CD1c-positive myeloid dendritic cell (primary cell): Measurements from ENCODE around the gene PLCG1.

Experiments
- DNase-seq: peaks from one replicate; pipeline ENCODE4 v3.0.0-alpha.2; 2016; ENCODE audit errors: extremely low spot score

PLCG1 gene

DNA sequence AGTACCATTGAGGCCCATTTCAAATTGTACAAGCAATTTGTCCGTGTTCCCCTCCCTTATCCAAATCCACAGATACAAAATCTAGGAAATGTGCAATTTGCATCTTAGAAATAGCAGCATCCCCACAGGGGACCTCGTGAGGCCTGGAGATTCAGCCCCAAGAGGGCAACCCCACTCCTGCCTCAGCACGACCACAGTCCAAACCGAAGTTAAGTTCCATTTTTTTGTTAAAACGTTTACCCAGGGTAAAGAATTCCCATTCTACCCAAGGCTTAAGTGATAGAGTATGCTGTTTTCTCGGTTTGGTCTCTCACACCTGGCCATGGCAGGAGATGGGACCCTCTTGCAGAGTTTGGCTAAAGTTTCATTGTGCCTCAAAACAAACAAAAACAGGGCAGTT lies 41.2 kb downstream of the PLCG1 start:
- DNase-seq, result no peak

DNA sequence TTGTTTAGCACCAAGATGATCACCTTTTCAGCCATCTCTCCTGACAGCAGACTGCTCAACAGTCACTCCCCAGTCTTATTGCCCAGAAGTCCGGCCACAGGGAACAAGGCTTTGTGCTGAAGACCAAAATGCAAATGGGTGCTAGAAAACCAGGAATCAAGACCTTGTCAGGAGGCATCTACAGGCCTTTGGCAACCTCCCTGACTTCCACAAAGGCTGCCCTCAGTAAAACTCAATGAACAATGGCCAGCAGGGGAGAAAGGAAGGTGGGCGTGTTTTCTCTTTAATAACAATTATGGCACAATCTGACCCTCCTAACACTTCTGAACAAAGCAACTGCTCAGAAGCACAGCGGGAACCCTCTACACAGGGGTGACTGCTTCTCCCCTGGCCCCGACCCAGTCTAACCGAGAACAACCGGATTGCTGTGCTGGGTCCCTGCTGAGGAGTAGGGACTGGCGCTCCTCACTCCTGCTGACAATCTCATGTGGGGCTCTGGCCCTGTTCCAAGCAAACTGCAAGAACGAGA lies 41.6 kb downstream of the PLCG1 start:
- DNase-seq, result no peak

DNA sequence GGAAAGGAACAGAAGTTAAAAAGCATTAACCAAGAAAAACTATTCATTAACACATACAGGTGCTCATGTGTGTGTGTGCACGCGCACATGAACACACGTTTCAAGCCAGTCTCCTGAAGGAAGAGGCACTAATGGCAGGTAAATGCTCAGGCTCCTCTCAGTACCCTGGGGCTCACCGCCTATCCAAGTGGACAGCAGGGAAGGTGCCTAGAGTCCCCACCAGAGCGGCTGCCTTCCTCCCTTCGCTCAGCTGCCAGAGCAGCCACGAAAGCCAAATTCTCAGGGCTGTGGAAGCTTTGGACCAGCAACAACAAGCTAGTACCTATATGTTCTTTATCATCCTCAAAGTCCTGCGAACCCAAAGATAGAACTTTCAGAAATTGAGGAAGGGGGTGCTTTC lies 42.6 kb downstream of the PLCG1 start:
- no peak for DNase-seq

DNA sequence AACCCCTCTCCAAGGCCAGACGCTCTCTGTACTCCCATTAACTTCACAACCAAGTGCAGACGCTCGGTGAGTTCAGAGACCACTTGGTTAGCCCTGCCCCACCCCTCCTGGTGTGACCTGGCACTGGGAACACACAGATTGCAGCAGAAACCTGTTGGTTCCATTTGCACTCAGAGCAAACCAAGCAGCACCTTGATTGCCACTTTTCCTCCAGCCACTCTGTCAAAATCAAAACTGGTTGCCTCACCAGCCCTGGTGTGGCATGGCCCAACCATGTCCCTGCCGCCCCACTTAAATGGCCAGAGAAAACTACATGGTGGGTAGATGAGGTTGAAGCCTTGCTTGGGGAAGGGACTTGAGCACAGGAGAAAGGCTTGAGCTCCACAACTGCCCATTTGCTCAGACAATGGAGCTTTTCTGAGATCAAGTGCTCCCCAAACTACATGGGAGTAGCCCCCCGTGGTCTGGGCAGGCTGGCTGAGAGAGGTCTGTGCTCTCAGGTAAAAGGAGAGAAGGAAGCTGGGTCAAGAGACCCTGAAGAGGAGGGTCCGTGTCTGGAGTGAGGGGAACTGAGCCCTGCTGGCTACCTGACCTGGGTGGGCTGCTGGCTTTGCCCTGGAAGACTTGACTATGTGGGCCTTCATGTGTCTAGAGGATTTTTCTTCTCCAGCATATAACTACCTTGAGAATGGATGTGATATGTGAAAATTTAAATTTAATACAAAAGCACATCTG lies 43.4 kb downstream of the PLCG1 start:
- no peak for DNase-seq

DNA sequence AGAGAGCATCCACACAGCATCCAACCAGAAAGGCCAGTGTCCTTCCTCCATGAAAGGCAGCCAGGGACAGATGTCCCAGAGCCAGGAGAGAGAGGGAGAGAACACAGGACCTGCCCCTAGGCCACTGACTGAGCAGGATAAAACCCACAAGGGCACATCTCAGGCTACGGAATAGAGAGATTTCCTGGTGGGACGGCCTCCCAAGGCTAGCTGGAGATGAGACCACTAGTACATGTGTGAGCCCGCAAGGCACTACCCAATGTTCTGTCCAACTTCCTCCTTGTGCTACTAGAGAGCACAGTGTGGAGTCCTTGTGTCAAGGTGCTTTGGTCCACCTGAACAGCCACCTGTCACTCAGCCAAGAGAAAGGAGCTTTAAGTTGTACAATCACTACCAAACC lies 44.2 kb downstream of the PLCG1 start:
- DNase-seq, result no peak

DNA sequence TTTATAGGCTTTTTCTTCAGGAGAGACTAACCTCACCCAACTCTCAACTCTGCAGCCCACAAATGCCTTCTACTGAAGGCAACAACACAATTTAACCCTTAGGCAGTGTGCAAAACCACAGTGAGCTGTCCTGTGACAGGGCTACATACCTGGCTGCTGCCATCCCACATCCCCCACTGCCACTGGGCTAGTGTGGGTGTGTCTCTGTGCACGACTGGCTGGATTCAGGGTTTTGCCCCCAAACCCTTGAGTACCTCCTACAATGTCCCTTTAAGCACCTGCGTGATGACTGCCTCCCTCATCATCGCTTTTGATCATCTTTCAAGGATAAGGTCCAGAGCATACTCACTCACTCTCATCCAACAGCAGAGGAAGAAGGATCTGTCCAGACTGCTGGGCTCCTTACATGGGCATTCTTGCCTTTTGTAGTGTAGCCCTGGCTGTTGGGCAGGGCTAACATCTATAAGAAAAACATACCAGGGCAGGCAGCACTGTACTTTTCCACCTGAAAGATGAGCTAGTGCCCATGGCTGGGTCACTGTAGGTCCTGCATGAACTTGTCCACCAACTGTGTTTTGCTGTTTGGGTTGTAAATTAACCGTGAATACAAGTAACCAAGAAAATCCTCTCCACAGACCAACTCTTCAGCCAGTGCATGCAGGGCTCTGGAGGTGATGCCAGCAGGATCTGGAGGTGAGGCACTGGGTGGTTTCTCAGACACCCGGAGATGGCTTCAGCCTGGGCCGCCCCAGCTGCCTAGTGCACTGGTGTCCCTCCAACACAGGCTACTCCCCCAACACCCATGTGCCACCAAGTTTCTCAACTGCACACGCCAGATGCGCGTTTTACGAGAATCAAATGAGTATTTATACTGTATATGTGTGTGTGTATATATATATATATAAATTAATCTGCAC lies 45.2 kb downstream of the PLCG1 start:
- DNase-seq, result no peak

DNA sequence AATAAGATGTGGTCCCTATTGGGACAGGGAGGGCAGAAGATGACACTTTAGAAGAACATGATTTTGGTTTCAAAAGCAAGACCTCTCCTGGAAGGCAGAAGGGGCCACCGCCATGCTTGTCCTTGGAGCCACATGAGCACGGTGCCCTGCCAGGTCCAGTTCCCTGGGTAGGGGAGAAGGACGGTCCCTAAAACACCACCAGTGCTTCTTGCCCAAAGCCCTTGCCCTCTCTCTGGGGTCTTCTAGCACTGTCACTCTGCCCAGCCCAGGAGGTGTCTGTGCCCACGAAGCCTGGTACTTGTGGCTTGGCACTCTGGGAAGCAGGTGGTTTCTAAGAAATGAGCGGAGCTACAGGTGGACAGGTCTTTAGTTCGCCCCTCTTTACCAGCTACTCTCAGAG lies 46.0 kb downstream of the PLCG1 start:
- no peak for DNase-seq

DNA sequence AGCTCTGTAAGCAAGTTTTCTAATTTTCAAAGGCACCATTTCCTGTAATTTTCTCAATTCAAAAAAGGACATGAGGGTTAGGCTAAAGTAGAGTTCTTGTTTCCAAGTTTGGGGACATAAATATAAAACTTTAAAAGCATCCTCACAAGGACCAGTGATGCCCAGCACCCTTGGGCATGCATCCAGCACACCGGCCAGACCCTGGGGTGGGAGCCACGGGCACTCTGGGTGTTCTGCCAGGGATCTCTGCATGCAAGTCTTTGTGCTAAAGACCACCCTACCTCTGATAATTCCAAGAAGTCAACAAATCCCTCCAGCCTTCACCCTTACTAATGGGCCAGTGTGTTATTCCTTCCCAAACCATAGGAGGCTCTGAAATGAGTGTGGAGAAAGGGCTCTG lies 46.5 kb downstream of the PLCG1 start:
- no peak for DNase-seq

DNA sequence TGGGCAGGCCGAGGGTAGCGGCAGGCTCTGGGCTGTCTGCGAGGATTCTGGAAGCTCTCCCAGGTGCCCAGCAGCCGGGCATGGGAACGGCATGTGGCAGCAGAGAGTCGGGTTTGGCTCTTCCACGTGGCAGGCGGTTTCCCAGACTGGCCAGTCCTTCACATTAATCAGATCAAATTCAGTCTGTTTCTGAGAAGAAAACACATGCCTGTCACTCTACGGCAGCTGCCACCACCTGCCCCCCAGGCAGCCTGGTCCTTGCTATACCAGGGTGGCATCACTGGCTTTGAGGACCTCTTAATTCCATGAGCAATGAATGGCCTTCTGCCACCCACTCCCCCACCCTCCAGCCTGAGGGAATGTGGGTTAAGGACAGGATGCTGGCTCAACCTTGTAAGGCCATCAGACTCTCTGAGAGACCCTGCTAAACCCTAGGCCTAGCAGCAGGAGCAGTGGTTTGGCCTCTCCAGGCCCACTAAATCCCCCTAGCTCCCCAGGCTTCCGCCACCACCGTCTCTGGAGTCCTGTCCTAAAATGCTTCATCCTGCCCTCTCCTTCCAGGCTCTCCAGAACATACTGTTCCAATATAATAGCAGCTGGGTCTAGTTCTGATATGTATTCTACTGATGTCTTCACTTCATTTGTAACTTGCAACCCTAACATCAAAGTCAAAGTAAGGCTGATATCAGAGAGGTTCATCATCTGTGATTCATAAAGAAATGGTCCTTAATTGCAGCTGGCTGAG lies 47.8 kb downstream of the PLCG1 start:
- no peak for DNase-seq

DNA sequence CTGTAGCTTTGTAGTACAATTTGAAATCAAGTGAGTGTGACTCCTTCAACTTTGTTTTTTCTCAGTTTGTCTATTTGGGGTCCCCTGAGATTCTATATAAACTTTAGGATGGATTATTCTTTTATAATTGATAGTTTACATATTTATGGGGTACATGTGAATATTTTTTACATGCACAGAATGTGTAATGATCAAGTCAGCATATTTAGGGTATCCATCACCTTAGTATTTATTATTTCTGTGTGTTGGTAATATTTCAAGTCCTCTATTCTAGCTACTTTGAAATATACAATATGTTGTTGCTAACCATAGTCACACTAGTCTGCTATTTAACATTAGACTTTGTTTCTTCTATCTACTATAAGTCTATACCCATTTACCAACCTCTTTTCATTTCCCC lies 50.3 kb downstream of the PLCG1 start:
- DNase-seq, result no peak

DNA sequence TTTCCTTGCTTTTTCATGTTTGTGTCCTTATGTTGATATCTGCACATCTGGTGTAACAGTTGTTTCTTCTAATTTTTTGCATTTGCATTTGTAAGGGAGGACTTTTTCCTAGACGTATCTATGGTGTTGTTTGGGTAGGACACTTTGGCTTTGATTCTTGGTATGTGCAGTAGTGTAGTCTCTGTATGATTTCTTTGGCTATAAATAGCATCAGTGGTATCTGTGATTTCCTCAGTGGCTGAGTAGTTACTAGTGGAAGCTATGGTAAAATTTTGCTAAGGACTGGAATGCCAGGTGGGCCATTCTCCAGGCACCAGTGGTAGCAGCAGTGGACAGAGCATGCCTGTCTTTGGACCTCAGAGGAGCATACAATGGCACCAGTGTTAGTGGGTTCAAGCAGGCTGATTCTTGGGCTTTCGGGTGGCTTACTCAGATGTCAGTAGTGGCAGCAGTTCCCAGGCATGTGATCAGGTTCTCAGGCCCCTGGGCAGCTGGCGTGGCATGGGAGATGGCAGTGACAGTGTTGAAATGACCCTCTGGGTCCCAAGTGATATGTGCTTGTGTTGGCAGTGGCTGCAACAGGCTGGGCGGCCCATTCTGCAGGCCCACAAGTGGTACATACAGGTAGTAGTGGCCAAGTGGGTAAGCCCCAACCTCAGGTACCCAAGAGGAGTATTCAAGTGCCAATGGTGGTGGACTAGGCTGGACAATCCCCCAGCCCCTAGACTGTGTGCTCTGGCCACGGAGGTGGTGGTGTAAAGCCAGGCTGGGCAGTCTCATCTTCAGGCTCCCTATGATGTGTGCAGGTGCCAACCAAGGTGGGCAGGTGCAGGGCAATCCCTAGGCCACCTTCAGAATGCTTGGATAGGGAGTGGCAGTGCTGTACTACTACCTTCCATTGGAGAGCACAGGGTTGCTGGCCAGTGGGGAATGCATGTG lies 54.5 kb downstream of the PLCG1 start:
- no peak for DNase-seq

DNA sequence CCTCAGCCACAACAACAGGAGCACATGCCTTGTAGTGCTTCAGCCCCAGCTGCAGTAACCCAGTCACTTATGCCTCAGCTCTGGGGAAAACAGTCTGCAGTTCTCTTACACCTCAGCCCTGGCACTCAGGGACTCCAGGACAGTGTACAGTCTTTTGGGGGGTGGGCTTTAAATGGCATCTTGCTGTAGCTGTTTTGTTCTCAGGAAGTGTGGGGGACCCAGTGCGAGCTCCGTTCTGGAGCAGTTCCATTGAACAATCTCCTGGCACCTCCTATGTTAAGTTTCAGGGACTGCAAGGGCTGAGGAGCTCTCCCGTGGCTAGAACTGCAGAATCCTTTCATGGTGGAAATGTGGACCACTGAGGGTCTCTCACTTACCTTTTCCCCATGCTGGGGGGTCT lies 55.2 kb downstream of the PLCG1 start:
- no peak for DNase-seq

DNA sequence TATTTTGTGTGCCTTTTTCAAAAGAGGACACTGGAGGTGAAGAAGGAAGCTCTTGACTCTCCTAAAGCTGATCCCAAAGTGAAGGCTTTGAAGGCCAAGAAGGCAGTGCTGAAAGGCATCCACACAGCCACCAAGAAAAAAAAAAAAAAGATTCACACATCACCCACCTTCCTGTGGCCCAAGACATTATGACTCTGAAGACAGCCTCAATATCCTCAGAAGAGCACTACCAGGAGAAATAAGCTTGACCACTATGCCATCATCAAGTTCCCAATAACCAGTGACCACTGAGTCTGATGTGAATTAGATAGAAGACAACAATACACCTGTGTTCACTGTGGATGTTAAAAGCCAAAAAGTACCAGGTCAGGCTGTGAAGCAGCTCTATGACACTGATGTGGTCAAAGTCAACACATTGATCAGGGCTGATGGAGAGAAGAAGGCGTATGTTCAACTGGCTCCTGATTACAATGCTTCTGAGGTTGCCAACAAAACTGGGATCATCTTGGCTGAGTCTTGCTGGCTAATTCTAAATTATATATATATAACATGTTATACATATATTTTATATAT lies 59.4 kb downstream of the PLCG1 start:
- DNase-seq, result no peak

DNA sequence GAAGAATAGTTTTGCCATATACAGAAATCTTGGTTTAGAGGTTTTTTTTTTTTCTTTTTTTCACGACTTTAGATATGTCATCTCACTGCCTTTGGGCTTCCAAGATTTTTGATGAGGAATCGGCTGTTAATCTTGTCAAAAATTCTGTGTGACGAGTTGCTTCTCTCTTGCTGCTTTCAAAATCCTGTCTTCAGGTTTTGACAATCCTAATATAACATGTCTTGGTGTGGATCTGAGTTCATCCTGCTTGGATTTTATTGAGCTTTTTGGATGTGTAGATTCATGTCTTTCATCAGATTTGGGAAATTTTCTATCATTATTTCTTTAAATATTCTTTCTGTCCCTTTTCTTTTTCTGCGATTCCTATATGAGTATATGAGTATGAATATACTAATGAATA lies 61.1 kb downstream of the PLCG1 start:
- DNase-seq, result no peak

DNA sequence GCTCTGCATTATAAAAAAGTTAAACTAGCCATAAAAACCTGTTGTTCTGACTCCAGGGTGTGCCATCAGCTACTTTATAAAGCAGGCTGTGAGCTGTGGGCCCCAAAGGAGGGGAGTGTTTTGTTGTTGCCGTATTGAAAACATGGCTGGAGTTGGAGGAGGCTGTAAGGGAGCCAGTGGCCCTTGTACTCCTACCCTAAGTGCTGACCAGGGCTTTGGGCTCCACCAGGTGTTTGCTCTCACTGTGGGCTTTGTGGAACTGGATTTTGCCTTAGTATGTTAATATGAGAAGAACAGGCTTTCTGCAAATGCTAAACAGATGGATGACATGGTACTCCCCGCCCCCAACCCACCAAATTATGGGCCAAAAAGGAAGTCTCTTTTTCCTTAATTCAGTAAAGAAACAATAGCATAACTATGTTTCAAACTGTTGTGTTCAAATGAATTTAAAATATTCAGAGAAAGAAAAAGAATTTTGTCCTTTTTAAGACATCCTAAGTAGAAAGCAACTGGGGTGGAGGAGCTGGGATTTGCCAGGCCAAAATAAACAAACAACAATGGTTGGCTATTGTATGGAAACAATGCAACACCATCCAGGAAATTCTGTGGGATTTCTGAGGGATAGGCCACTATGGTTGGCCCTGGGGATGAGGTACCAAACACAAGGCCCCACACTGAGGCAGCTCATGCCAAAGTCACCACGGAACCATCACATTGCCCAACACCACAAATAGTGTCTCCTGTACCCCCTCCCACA lies 63.3 kb downstream of the PLCG1 start:
- no peak for DNase-seq

DNA sequence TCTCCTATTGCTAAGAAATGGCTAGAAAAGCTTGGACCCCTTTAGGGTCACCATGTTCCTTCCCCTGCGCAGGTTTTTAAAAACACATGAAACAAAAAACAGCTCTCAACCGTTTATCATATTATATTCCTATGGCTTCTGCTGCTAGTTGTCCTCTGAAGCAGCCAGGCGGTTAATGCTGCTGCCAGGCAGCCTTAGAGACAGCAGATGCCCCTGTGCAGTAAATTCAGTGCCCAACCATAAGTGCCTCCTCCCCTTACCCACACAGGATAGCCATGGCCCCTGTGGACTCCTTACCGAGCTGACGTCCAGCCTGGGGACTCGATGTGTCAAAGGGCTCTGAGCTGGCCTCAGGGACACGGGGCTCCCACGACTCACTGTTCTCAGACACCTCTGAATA lies 64.4 kb downstream of the PLCG1 start:
- no peak for DNase-seq

DNA sequence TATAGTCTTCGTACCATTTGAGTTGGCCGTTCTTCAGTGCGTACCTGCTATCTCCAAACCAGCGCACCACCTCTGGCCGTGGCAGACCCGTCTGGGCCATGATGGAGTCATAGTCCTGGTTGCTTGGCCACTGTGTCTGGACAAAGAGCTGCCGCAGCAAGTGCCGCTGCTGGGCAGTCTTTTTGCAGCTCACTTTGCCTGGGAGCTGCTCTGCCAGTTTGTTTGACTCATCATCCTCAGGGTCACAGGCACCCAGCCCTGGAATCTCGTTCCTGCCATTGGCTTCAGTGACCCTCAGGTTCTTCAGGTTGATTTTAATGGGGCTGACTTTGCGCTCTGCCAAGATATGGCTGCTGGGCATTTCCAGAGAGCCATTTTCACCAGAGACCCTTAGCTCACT lies 65.1 kb downstream of the PLCG1 start:
- DNase-seq, result no peak

DNA sequence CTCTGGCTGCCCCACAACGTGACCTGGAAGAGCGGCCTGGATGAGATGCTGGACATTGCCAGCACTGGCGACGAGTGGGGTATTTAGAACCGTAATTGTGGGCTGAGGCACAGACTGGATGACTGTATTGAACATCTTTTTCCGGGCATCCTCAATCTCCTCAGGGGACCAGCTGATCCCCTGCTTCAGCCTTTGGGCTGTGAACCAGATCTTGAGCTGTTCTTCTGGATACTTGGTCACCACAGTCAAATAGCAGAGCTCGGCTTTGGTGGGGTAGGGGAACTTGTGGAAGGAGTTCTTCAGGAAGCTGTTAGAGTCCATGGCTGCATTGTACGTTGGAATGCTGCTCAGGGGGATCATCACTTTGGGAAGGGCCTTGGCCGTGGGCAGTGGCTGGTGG lies 66.3 kb downstream of the PLCG1 start:
- DNase-seq, result no peak

DNA sequence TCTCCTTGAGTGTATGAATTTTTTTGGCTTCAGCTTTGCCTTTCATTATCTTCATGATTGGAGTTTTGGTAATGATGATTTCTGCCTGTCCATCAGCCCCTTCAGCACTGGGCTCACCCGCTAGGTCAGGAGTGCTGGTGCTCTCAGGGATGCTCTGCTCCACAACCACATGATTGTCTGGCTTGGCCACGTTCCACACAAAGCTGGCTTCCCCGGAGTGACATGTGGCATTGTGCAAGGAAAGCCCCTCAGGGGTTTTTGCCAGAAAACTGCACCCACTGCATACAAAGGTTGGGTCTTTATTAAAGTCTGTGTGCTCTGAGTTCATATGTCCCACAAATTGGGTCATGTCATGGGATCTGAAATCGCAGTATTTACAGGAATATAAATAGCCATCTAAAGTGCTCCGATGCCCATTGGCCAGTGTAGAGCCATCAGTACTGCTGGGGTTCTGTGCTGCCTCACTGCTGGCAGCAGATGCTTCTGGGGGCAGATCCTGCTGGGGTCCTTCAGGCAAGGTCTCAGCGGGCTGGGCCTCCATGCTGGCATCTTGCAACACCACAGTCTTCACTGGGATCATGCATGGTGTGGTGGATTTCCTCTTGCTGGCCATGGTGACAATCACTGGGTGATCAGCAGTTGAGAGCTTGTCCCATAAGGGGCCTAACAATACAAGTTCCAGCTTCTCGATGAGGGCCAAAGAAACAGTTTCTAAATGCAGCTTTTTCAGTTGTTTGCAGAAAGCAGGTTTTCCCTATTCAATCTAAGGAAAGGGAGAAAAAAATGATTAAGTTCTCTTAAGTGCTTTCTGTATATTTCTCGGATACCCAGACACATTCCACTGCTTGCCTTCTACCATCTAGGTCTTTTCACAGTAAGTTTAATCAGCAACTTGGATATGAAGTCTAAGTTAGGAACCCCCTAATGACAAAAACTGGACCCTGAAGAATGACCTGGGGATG lies 67.2 kb downstream of the PLCG1 start:
- no peak for DNase-seq
